Right renal pelvis (tissue), 4 donors: ENCODE measurements around the gene DYDC1. TPM values are rescaled to one million over a fixed set of nuclear protein-coding genes. Genes with fewer than 3 reads are reported as not detected.

Experiments
- polyA plus RNA-seq, 4 donors: library from polyadenylated mRNA; unstranded; fragments of 120-200 nt; gene quantifications; one replicate each; pipeline ENCODE4 v1.2.1, GENCODE V29; 2013; ENCODE audit not compliant: insufficient read length in 4 of 4

The DYDC1 gene
- polyA plus RNA-seq, 4 donors: 0.32 to 0.76 (median 0.68) TPM

Other genes starting within 250 kb of the DYDC1 start
- gene PLAC9, start 224.0 kb downstream of the DYDC1 start, polyA plus RNA-seq: 10 to 100 TPM; 12.6 to 43.2 (median 22.8) TPM
- 100 to 1,000 TPM; 140 to 156 (median 149) TPM for gene ANXA11, start 151.2 kb downstream of the DYDC1 start, polyA plus RNA-seq
- gene MAT1A, start 67.1 kb downstream of the DYDC1 start, polyA plus RNA-seq: 1 to 10 TPM in 3 of 4 donors, under 1 TPM in 1; 0.81 to 1.4 (median 1.3) TPM
- gene DYDC2, start within 50 bp of the DYDC1 start, polyA plus RNA-seq: 1 to 10 TPM; 1.5 to 2.4 (median 1.9) TPM
- 100 to 1,000 TPM; 104 to 142 (median 121) TPM for gene PRXL2A, start 51.8 kb upstream of the DYDC1 start, polyA plus RNA-seq
- gene TSPAN14, start 97.6 kb upstream of the DYDC1 start, polyA plus RNA-seq: 100 to 1,000 TPM in 1 of 4 donors, 10 to 100 TPM in 3; 91.6 to 102 (median 92.5) TPM
- under 1 TPM; 0.07 to 0.20 (median 0.14) TPM for gene SH2D4B, start 181.1 kb upstream of the DYDC1 start, polyA plus RNA-seq